ENCODE data around the gene SYT6.
"Not testable (repeated sequence)": the region's sequence is repeated elsewhere in the genome, so short reads cannot be mapped to it uniquely, and the experiment has no call there.

The SYT6 gene

DNA sequence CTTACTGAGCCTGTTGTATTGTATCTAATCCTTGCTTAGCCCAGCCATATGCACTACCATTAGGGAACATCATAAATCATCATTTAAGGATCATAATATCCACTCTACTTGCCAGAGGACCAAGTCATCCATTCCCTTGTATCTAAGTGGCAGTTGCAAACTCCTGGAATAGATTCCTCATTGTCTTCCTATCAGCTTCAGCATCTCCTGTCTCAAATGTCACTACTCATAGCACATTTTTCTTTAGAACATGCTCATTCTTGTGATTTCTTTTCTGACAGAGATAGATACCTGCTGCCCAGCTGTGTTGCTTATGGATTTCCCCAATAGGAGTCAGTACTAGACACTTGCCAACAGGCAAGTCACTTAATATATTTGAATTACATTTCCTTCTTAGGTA, 90.1 kb downstream of the SYT6 start:
- DNase-seq = no peak

DNA sequence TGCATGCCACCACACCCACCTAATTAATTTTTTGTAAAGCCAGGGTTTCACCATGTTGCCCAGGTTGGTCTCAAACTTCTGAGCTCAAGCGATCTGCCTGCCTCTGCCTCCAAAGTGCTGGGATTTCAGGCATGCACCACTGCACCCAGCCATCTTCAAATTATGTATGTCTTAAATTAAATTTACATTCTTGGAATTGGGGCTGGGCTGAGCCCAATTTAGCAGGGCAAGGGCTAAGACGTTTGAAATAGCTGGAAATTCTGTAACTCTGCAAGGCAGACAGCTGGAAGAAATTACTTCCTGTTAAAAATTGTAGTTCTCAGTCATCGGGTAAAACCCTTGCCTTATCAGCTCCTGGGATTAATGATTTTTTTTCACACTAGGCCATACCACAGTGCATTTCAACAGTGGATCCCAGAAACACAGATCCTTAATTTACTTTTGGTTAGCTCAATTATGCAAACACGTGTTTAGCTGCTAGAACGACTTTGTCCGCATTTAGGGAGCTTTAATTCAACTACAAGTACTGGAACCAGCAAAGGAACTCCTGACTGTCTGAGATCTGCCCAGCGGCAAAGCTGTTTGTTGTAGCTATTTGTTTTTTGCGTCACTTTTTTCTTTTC, 91.1 kb downstream of the SYT6 start:
- DNase-seq = no peak

DNA sequence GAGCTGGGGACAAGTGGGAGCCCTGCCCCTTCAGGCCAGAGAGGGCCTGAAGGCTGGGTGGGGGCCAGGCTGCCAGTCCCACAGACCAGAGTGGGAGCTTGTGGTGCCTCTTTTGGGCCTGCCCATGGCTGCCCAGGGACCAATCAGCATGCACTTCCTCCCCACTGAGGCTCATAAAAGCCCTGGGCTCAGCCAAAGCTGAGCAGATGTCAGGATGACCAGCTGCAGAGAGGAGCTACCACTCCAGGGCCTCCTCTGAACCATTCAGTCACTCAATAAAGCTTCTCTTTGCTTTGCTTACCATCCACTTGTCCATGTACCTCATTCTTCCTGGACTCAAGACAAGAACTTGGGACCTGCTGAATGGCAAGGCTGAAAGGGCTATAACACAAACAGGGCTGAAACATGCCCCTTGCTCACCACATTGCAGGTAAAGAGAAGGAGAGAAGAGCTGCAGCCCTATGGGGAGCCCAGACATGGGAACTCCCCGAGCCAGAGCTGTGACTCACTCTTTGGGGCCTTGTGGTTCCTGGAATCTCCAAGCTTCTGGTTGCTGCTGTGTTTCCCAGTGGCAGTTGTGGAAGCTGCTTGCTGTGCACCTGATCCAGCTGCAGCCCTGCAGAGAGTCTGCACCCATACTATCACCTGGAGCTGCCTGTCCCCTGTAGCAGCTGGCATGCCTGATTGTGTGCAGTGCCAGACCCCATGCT, 92.4 kb downstream of the SYT6 start:
- DNase-seq = no peak

DNA sequence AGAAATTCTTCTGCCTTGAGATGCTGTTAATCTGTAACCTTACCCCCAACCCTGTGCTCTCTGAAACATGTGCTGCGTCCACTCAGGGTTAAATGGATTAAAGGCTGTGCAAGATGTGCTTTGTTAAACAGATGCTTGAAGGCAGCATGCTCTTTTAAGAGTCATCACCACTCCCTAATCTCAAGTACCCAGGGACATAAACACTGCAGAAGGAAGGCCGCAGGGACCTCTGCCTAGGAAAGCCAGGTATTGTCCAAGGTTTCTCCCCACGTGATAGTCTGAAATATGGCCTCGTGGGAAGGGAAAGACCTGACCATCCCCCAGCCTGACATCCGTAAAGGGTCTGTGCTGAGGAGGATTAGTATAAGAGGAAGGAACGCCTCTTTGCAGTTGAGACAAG, 95.4 kb downstream of the SYT6 start:
- DNase-seq = not testable (repeated sequence)

DNA sequence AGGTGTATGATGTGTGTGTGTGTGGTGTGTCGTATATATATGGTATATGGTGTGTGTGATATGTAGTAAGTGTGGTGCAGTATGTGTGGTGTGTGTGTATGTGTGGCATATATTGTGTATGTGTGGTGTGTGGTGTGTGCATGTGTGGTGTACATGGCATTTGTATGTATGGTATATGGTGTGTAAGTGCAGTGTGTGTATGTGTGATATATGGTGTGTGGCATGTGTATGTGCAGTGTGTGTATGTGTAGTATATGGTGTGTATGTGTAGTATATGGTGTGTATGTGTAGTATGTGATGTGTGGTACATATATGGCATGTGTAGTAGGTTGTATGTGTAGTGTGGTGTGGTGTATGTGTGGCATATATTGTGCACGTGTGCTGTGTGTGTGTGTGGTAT, 99.5 kb downstream of the SYT6 start:
- no peak for DNase-seq

DNA sequence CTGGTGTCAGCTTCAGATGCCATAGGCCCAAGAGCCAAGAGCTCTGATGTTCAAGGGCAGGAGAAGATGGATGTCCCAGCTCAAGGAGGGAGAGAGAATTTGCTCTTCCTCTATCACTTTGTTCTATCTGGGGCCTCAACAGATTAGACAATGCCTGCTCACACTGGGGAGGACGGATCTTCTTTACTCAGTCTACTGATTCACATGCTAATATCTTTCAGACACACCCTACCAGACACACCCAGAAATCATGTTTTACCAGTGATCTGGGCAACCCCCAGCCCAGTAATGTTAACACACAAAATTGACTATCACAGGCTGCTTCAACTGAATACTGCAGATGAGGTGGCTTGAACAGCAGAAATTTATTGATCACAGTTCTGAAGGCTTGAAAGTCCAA, 105.4 kb downstream of the SYT6 start:
- DNase-seq = no peak

DNA sequence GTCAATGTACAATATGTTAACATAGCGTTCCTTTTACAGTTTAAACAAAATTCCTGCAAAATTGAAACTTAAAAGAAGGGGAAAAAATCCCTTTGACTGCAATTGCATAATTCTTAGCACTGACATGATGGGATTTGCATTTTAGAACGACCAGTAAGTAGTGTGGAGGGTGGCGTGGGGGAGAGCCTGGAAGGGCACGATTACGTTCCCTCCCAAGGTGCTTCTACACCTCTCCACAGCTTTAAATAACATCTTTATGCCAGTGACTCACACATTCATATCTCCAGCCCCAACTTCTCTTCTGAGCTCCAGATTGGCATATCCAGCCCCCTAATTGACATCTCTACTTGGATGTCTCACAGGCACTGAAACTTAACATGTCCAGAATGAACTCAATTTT, 110.1 kb downstream of the SYT6 start:
- DNase-seq = no peak

DNA sequence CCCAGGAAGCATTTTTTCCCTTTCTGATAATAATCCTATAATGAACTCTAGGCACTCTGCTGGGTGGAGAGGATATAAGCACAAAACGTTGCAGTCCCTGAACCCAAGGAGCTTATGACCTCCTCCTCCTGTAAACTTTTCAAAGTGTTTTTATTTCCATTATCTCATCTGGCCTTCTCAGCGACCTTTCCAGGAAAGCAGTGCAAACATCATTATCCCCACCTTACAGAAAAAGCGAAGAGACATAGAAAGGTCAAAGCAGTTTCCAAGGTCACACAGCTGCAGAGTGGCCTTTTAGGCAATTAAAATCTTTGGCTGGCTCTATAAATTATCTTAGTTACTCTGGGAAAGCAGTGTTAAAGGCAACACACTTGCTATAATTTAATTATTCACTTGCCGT, 110.6 kb downstream of the SYT6 start:
- DNase-seq = no peak

DNA sequence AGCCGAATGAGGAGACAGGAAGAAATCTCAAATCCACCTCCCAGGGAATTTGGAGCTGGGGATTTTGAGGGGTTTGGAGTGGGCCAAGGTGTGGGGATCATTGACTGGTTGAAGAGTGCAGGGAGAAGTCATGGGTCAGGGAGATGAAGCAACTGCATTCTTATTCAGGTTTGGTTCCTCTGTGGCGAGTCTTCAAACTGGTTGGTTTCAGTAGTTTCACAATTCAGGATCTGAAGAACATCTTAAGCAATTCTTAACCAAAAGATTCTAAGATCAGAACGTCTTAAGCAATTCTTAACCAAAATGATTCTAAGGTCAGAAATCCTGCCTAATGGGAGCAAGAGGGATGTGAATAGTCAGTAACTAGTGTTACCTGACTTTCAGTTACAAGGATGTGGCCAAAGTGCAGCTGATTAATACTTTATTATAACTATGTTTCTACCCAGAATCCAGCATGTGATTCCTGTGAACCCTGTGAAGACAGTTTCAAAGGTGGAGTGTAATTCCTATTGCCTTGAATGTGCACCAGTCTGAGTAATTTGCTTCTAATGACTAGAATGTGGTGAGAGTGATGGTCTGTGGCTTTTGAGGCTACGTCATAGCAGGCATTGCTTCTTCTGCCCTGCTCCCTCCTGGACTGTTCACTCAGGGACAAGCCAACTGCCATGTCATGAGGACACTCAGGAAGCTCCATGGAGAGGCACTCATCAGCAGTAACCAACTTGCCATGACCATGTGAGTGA, 113.2 kb downstream of the SYT6 start:
- no peak for DNase-seq

Measured in stimulated activated CD4-positive, alpha-beta T cell treated with anti-CD3 and anti-CD28 coated beads, Interleukin-12 subunit alpha, Interleukin-12 subunit beta, amount 100 ng/mL, for 4 hours (primary cell).